Renal cortex interstitium (tissue), 15 donors: ENCODE measurements around the gene TAF9B. TPM values are rescaled to one million over a fixed set of nuclear protein-coding genes. Genes with fewer than 3 reads are reported as not detected.
"Not testable (repeated sequence)": the region's sequence is repeated elsewhere in the genome, so short reads cannot be mapped to it uniquely, and the experiment has no call there.

Source experiments
- DNase-seq, 11 donors: peaks; one replicate each; pipeline ENCODE4 v3.0.0-alpha.2; 2013; ENCODE audit warnings: low read depth in 9 of 11, low spot score in 4 of 11; ENCODE audit errors: extremely low read depth in 1 of 11
- long read RNA-seq, 16 experiments: transcript quantifications; one replicate each; lab custom pipeline, GENCODE V29; 2026
- polyA plus RNA-seq, 3 donors: library from polyadenylated mRNA; unstranded; fragments of 120-200 nt; gene quantifications; one replicate each; pipeline ENCODE4 v1.2.1, GENCODE V29; 2013; ENCODE audit not compliant: insufficient read length in 3 of 3

TAF9B gene, protein sequence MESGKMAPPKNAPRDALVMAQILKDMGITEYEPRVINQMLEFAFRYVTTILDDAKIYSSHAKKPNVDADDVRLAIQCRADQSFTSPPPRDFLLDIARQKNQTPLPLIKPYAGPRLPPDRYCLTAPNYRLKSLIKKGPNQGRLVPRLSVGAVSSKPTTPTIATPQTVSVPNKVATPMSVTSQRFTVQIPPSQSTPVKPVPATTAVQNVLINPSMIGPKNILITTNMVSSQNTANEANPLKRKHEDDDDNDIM
- 10 to 100 TPM; 47.2 to 55.3 (median 48.8) TPM for polyA plus RNA-seq
- long read RNA-seq, donor 1, transcript TAF9B-201 (7 exons, 2,713 nt) = major isoform, 9 of 9 reads
- long read RNA-seq, donor 1, partial matches to known transcripts = 0 of 9 reads
- long read RNA-seq, donor 1, other reads (novel, unspliced or antisense) = 0 of 9 reads
- long read RNA-seq, donor 2, transcript TAF9B-201 (7 exons, 2,713 nt) = major isoform, 10 of 10 reads
- long read RNA-seq, donor 2, partial matches to known transcripts = 0 of 10 reads
- long read RNA-seq, donor 2, other reads (novel, unspliced or antisense) = 0 of 10 reads
- long read RNA-seq, donor 3, transcript TAF9B-201 (7 exons, 2,713 nt) = major isoform, 18 of 18 reads
- long read RNA-seq, donor 3, partial matches to known transcripts = 0 of 18 reads
- long read RNA-seq, donor 3, other reads (novel, unspliced or antisense) = 0 of 18 reads
- long read RNA-seq, donor 4, transcript TAF9B-201 (7 exons, 2,713 nt) = major isoform, 14 of 14 reads
- long read RNA-seq, donor 4, partial matches to known transcripts = 0 of 14 reads
- long read RNA-seq, donor 4, other reads (novel, unspliced or antisense) = 0 of 14 reads
- long read RNA-seq, donor 5, transcript TAF9B-201 (7 exons, 2,713 nt) = major isoform, 20 of 35 reads
- long read RNA-seq, donor 5, partial matches to known transcripts = 14 of 35 reads
- long read RNA-seq, donor 5, other reads (novel, unspliced or antisense) = 0 of 35 reads
- long read RNA-seq, donor 6, transcript TAF9B-201 (7 exons, 2,713 nt) = major isoform, 20 of 20 reads
- long read RNA-seq, donor 6, partial matches to known transcripts = 0 of 20 reads
- long read RNA-seq, donor 6, other reads (novel, unspliced or antisense) = 0 of 20 reads
- long read RNA-seq, donor 7, transcript TAF9B-201 (7 exons, 2,713 nt) = major isoform, 20 of 21 reads
- long read RNA-seq, donor 7, partial matches to known transcripts = 0 of 21 reads
- long read RNA-seq, donor 7, other reads (novel, unspliced or antisense) = 0 of 21 reads
- long read RNA-seq, donor 8, transcript TAF9B-201 (7 exons, 2,713 nt) = major isoform, 20 of 42 reads
- long read RNA-seq, donor 8, partial matches to known transcripts = 22 of 42 reads
- long read RNA-seq, donor 8, other reads (novel, unspliced or antisense) = 0 of 42 reads
- long read RNA-seq, donor 9, transcript TAF9B-201 (7 exons, 2,713 nt) = major isoform, 13 of 13 reads
- long read RNA-seq, donor 9, partial matches to known transcripts = 0 of 13 reads
- long read RNA-seq, donor 9, other reads (novel, unspliced or antisense) = 0 of 13 reads
- long read RNA-seq, donor 10, transcript TAF9B-201 (7 exons, 2,713 nt) = major isoform, 26 of 26 reads
- long read RNA-seq, donor 10, partial matches to known transcripts = 0 of 26 reads
- long read RNA-seq, donor 10, other reads (novel, unspliced or antisense) = 0 of 26 reads
- long read RNA-seq, donor 11, transcript TAF9B-201 (7 exons, 2,713 nt) = major isoform, 11 of 11 reads
- long read RNA-seq, donor 11, partial matches to known transcripts = 0 of 11 reads
- long read RNA-seq, donor 11, other reads (novel, unspliced or antisense) = 0 of 11 reads
- long read RNA-seq, donor 12, partial matches to known transcripts = 0 of 5 reads
- long read RNA-seq, donor 12, other reads (novel, unspliced or antisense) = 0 of 5 reads
- long read RNA-seq, donor 13, transcript TAF9B-201 (7 exons, 2,713 nt) = major isoform, 33 of 49 reads
- long read RNA-seq, donor 13, partial matches to known transcripts = 13 of 49 reads
- long read RNA-seq, donor 13, other reads (novel, unspliced or antisense) = 0 of 49 reads
- long read RNA-seq, donor 14, transcript TAF9B-201 (7 exons, 2,713 nt) = major isoform, 18 of 18 reads
- long read RNA-seq, donor 14, partial matches to known transcripts = 0 of 18 reads
- long read RNA-seq, donor 14, other reads (novel, unspliced or antisense) = 0 of 18 reads
- long read RNA-seq, donor 15, transcript TAF9B-201 (7 exons, 2,713 nt) = major isoform, 8 of 9 reads
- long read RNA-seq, donor 15, partial matches to known transcripts = 0 of 9 reads
- long read RNA-seq, donor 15, other reads (novel, unspliced or antisense) = 0 of 9 reads
- long read RNA-seq, donor 16, transcript TAF9B-201 (7 exons, 2,713 nt) = major isoform, 26 of 33 reads
- long read RNA-seq, donor 16, partial matches to known transcripts = 5 of 33 reads
- long read RNA-seq, donor 16, other reads (novel, unspliced or antisense) = 0 of 33 reads

DNA sequence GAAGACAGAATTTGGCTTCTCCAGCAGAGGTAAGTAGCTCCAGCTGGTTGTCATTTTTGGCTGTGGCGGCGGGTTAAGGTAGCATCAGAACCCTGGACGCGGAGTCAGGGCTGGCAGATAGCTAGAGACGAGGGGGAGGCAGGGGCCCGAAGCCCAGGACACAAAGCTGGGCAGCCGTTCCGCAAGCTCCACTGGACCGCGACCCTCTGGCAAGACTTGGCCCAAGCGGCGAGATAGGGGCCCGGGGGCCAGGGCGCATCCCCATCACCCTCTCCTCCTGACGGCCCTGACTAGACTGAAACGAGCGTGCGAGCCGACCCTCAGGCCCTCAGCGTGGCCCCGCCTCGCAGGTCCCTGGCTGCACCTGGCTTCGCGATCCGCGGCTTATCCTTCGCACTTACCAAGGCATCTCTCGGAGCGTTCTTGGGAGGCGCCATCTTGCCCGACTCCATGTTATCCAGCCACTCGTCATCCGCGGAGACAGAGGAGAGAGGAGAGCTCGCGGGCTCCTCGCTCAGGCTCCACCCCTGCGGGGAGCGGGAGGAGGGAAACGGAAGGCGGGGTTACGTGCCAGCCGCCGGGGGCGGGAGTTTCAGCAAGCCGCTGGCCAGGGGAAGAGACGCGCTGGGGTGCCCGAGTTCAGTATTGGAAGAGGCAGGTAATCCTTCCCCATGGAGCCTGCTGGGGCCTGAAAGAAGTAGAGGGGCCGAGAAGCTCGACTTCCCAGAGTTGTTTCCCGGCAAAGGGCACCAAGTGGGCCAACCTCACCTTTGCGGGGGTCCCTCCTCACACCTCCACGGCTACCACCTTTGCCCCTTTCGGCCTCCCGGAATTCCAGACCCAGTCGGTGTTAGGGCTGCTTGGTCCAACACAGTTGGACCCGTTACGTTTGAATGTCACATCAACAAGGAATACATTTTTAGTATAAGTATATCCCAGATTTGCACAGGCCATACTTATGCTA, at the start of gene TAF9B:
Gene TAF9B, minus strand, starts transcription at position 491 of the 964 bp plus-strand sequence. Its CDS starts 39 bp downstream, at position 452.
- peak; percentile 42 to 77 (median 67) for DNase-seq

DNA sequence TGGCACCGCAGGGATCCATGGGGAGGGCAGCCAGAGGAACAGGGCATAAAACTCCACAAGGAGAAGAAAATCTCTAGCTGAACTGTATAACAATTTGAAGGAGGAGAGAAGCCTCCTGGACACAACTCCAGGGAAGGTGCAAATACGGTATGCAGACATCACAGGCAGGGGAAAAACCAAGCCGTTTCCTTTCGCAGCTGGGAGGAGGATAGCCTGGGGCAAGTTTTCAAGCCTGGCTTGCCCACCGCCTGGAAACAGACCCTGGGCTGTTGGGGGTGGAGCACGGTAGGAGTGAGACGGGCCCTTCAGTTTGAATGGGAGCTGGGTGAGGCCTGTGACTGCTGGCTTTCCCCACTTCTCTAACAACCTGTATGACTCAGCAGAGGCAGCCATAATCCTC, 43.4 kb upstream of the TAF9B start:
- no peak for DNase-seq

DNA sequence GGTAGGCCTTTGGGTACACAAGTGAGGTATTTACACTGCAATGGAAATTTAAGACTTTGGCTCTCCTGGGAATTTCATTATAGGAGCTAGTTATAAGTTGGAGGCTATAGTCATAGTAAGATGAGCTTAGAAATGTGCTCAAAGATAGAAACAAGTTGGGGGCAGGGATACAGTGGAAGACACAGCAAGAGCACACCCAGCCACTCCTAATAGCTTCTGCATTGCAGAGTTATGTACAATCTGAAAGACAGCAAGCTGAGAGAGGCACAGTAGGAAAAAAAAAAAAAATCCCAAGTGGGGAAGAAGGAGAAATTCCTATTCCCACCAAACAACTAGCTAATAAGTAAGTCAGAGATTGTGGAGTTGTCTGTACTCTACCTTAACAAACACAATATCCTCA, 41.9 kb upstream of the TAF9B start:
- no peak for DNase-seq

DNA sequence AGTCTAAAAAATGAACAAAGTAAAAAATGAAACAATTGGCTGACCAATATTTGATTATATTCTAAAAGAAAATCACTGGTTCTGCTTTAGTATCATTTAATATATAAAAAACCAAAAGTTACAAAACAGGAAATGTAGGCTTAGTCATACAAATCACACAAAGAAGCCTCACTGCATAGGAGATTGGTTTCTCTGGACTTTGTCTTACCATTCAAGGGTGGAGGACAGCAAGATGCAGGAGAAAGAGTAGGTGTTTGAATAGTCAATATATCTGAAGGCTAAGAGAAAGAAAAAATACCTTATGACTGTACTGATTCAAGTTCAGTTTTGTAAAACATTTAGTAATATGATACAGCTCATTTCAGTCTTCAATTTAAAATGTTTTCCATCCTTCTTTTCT, 28.6 kb upstream of the TAF9B start:
- no peak for DNase-seq

DNA sequence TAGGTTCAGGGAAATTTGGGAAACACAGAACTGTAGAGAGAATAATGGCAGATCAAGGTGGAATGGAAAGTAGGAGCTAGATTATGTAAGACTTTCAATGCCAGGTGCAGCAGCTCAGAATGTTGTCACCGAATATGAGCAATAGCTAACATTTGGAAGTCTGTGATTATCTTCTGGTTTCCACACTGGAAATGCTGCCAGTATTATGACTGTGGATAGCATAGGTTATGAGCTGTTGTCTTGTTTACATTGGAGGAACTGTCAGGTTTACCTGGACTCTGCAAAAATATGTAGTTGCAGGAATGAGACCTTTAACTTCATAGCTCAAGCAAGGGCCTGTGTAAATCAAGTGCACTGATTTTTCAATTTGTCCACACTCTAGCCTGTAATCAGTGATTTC, 26.0 kb upstream of the TAF9B start:
- DNase-seq = peak in 2 of 11 donors; percentile 0 to 8

DNA sequence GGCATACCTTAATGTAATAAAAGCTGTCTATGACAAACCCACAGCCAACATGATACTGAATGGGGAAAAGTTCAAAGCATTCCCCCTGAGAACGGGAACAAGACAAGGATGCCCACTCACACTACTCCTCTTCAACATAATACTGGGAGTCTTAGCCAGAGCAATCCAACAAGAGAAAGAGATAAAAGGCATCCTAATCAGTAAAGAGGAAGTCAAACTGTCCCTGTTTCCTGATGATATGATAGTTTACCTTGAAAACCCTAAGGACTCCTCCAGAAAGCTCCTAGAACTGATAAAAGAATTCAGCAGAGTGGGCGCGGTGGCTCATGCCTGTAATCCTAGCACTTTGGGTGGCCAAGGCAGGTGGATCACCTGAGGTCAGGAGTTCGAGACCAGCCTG, 23.7 kb upstream of the TAF9B start:
- DNase-seq = not testable (repeated sequence)

DNA sequence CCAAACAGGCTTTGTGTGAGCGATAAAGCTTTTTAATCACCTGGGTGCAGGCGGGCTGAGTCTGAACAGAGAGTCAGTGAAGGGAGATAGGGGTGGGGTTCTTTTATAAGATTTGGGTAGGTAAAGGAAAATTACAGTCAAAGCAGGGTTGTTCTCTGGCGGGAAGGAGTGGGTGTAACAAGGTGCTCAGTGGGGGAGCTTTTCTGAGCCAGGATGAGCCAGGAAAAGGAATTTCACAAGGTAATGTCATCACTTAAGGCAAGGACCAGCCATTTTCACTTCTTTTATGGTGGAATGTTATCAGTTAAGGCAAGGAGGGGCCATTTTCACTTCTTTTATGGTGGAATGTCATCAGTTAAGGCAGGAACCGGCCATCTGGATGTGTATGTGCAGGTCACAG, 21.3 kb upstream of the TAF9B start:
- not testable (repeated sequence) for DNase-seq

DNA sequence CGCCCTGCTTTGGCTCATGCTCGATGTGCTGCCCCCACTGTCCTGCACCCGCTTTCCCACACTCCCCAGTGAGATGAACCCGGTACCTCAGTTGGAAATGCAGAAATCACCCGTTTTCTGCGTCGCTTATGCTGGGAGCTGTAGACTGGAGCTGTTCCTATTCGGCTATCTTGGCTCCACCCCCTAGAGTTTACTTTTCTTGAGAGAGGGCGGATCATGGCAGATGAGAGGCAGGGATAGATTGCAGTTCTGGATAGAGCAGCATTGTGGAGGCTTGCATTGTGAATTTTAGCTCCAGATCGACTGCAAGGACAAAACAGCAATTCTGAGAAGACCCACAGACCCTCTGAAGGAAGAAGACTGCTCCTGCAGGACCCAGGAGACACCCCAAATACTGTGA, 18.4 kb upstream of the TAF9B start:
- not testable (repeated sequence) for DNase-seq

DNA sequence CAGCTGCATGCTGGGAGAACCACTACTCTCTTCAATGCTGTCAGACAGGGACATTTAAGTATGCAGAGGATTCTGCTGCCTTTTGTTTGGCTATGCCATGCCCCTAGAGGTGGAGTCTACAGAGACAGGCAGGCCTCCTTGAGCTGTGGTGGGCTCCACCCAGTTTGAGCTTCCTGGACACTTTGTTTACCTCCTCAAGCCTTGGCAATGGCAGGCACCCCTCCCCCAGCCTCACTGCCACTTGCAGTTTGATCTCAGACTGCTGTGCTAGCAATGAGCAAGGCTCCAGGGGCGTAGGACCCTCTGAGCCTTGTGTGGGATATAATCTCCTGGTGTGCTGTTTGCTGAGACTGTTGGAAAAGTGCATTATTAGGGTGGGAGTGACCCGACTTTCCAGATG, 17.9 kb upstream of the TAF9B start:
- not testable (repeated sequence) for DNase-seq

DNA sequence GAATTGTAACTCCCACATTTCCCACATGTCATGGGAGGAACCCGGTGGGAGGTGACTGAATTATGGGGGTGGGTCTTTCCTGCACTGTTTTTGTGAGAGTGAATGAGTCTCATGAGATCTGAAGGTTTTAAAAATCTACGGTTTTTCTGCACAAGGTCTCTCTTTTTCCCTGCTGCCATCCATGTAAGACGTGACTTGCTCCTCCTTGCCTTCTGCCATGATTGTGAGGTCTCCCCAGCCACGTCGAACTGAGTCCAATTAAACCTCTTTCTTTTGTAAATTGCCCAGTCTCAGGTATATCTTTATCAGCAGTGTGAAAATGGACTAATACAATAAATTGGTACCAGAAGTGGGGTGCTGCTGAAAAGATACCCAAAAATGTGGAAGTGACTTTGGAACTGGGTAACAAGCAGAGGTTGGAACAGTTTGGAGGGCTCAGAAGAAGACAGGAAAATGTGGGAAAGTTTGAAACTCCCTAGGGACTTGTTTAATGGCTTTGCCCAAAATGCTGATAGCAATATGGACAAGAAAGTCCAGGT, 7.6 kb upstream of the TAF9B start:
- DNase-seq = not testable (repeated sequence)

DNA sequence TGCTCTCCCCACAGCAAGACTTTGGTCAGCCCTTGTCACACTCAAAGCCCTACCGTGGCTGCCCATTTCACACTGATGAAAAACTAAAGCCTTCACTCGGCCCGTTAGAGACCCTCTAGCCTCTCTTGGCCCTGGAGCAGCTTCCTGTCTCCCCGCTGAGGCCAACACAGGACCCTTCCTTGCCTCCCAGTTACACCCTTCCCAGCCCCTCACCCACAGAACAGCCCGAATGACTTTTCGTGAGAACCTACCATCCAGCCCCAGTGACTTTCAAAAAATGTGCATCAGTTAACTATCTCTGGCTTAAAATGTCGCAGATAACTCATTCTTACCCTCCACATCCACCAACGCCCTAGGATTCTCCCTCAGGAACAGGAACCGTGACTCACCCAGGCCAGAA, 756 bp upstream of the TAF9B start:
- DNase-seq = no peak

DNA sequence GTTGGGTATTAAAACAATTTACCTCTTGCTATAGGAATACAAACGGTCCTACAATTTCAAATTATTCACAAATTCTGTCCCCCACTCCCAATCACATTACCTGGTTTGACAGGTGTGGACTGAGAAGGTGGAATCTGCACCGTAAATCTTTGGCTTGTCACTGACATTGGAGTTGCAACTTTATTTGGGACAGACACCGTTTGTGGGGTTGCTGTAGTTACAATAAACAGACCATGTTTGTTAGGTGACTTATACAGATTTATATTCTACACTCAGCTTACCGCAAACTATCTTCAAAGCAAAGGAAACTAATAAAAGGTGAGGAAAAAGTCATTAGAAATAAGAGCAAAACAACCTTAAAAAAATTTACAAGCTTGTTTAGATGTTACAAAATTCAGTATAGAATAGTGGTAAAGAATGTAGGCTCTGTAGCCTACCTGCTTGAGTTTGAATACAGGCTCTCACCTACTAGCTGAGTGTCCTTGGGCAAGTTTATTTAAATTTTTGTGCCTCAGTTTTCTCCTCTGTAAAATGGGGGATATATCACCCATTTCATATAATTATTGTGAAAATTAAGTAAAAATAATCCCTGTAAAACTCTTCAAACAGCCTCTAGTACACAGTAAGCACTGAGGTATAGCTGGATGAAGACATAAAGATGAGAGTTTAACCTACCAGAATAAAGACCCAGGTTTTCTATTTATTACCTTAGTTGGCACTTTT, 6.1 kb downstream of the TAF9B start:
- DNase-seq = no peak

DNA sequence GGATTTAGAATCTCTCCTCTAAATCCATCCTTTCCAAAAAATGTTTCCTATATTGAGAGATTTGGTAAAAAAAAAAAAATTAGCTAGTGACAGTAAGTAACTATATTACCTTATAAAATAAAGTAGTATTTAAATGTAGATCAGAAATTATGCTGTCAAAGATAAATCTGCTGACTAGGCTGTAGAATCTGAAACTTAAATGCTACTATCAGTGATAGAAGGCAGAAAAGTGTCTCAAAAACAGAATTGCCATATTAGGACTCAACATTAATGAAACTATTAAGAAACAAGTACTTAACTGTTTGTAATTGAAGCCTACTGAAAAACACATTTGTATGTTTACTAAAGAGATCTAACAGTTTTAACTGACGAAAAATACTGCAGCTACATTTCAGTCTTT, 8.3 kb downstream of the TAF9B start:
- DNase-seq = no peak

DNA sequence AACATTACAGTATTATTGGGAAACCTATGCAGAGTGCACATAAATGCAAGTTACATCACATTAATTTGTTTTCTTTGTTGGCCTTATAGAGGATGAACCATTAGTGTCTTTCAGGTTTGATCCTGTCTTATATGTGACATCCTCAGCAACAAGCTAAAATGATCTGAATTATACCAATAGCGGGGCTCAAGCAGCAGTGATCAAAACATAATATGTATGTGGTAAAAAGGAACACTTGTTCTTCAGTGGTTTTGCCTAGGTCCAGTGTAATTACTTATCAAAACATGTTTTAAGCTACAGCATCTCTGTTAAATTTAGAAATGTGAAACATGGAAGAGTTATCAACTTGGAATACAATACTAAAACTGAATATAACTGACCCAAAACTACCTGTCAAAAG, 9.1 kb downstream of the TAF9B start:
- no peak for DNase-seq

DNA sequence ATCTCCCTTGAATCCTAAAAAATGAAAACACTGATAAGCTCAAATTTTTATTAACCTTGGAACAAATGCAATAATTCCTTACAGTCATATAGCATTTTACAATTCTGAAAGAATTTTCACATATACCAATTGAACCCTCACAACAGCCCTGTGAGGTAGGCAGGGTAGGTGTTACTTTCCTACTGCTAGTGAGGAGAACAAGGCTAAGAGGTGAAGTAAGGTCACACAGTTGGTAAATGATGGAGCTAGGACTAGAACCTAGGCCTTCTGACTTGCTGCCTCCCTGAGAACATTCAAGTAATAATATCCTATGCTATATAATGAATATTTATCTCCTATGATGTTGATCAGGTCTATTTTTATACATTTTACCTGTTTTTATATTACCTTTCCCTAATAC, 9.7 kb downstream of the TAF9B start:
- no peak for DNase-seq
